IMR-90 (cell line): ENCODE results near the gene ADARB2. TPM values are rescaled to one million over a fixed set of nuclear protein-coding genes. Genes with fewer than 3 reads are reported as not detected.

Experiments
- ATAC-seq: fragments of 200-7000 bp; cut with Tn5 transposase; 2 replicates; pipeline ENCODE4 v1.9.1; 2020; ENCODE audit warnings: low read depth, mild to moderate bottlenecking, moderate library complexity
- BruUV-seq: library from RNA; stranded (reverse); fragments of 400-500 nt; replicated peaks from 2 replicates; lab custom pipeline; 2021; lab: Mats Ljungman, UMichigan
- CTCF ChIA-PET: fragments of 300-600 bp; formaldehyde crosslinking; extraction: SDS; loops from one replicate; lab custom pipeline; 2021; ENCODE audit warnings: antibody characterized with exemption; lab: Yijun Ruan, JAX
- POLR2A ChIA-PET: fragments of 300-600 bp; sonication (Branson Sonifier 250); formaldehyde crosslinking; loops from one replicate; lab custom pipeline; 2022; ENCODE audit warnings: antibody characterized with exemption; ENCODE audit not compliant: unreplicated experiment; lab: Charles Lee
- DNase-seq: peaks from one replicate; pipeline ENCODE4 v3.0.0; 2013
- H2AFZ ChIP-seq: replicated peaks from 2 replicates; pipeline ENCODE3; 2013; ENCODE audit warnings: low read length, mild to moderate bottlenecking; ENCODE audit not compliant: poor library complexity
- H2AK5ac ChIP-seq: 2 replicates; pipeline ENCODE4 v1.6.1; 2013; ENCODE audit warnings: low read depth, low read length, inconsistent platforms
- H2AK9ac ChIP-seq: replicated peaks from 2 replicates; pipeline ENCODE3; 2013; ENCODE audit warnings: mild to moderate bottlenecking, low read depth, low read length, moderate library complexity; ENCODE audit not compliant: poor library complexity
- H2BK120ac ChIP-seq: 2 replicates; pipeline ENCODE4 v1.6.1; 2013; ENCODE audit warnings: low read depth, low read length, inconsistent platforms
- H2BK15ac ChIP-seq: 3 replicates; pipeline ENCODE4 v1.6.1; 2013; ENCODE audit warnings: low read depth, low read length, inconsistent platforms
- H2BK20ac ChIP-seq: 2 replicates; pipeline ENCODE4 v1.6.1; 2013; ENCODE audit warnings: low read depth, mild to moderate bottlenecking, inconsistent platforms, low read length, moderate library complexity
- H2BK5ac ChIP-seq: 2 replicates; pipeline ENCODE4 v1.6.1; 2013; ENCODE audit warnings: mild to moderate bottlenecking, low read depth, low read length, inconsistent platforms; ENCODE audit not compliant: poor library complexity, severe bottlenecking
- H3K14ac ChIP-seq: replicated peaks from 2 replicates; pipeline ENCODE4 v1.6.1; 2013; ENCODE audit warnings: low read depth, low read length, inconsistent platforms
- H3K18ac ChIP-seq: 2 replicates; pipeline ENCODE4 v1.6.1; 2013; ENCODE audit warnings: low read depth, low read length, control low read depth
- H3K23ac ChIP-seq: 2 replicates; pipeline ENCODE4 v1.6.1; 2013; ENCODE audit warnings: low read depth, low read length, inconsistent platforms
- H3K27ac ChIP-seq: 2 replicates; pipeline ENCODE4 v1.5.1; 2013; ENCODE audit warnings: mild to moderate bottlenecking, control low read depth, low read length; ENCODE audit not compliant: insufficient read depth
- H3K27me3 ChIP-seq: 2 replicates; pipeline ENCODE4 v1.6.1; 2013; ENCODE audit warnings: low read length; ENCODE audit not compliant: control insufficient read depth, insufficient read depth
- H3K36me3 ChIP-seq: 2 replicates; pipeline ENCODE4 v1.6.1; 2013; ENCODE audit warnings: low read length, mixed read lengths; ENCODE audit not compliant: control insufficient read depth, insufficient read depth
- H3K4ac ChIP-seq: 2 replicates; pipeline ENCODE4 v1.6.1; 2013; ENCODE audit warnings: low read depth, low read length, inconsistent platforms
- H3K4me1 ChIP-seq: 2 replicates; pipeline ENCODE4 v1.6.1; 2013; ENCODE audit warnings: low read length, mixed read lengths; ENCODE audit not compliant: control insufficient read depth, insufficient read depth
- H3K4me2 ChIP-seq: 2 replicates; pipeline ENCODE4 v1.6.1; 2013; ENCODE audit warnings: low read depth, mild to moderate bottlenecking, control low read depth, low read length, moderate library complexity
- H3K4me3 ChIP-seq: 2 replicates; pipeline ENCODE4 v1.5.1; 2013; ENCODE audit warnings: low read depth, mild to moderate bottlenecking, control low read depth, low read length, moderate library complexity; ENCODE audit not compliant: insufficient read depth
- H3K56ac ChIP-seq: 2 replicates; pipeline ENCODE4 v1.6.1; 2013; ENCODE audit warnings: low read length, inconsistent platforms; ENCODE audit not compliant: insufficient read depth; ENCODE audit errors: extremely low read depth
- H3K79me1 ChIP-seq, 2 experiments: 2 replicates each; pipeline ENCODE4 v1.6.1; 2013; ENCODE audit warnings: low read length in 2 of 2, inconsistent platforms in 1 of 2, low read depth in 1 of 2
- H3K9ac ChIP-seq: 2 replicates; pipeline ENCODE4 v1.6.1; 2013; ENCODE audit warnings: low read depth, low read length, control low read depth
- H3K9me1 ChIP-seq: 2 replicates; pipeline ENCODE4 v1.6.1; 2013; ENCODE audit warnings: low read length, inconsistent platforms; ENCODE audit not compliant: insufficient read depth
- H3K9me3 ChIP-seq: 2 replicates; pipeline ENCODE4 v1.6.1; 2013; ENCODE audit warnings: low read length; ENCODE audit not compliant: control insufficient read depth, insufficient read depth
- H4K20me1 ChIP-seq: 2 replicates; pipeline ENCODE4 v1.6.1; 2013; ENCODE audit warnings: low read length, inconsistent platforms; ENCODE audit not compliant: insufficient read depth
- H4K5ac ChIP-seq: 2 replicates; pipeline ENCODE4 v1.6.1; 2013; ENCODE audit warnings: mild to moderate bottlenecking, low read depth, low read length, control low read depth
- H4K8ac ChIP-seq, 2 experiments: 2 replicates each; pipeline ENCODE4 v1.6.1; 2013; ENCODE audit warnings: low read depth in 2 of 2, low read length in 2 of 2, control low read depth in 1 of 2, inconsistent platforms in 1 of 2
- H4K91ac ChIP-seq: 2 replicates; pipeline ENCODE4 v1.6.1; 2013; ENCODE audit warnings: low read depth, low read length, inconsistent platforms; ENCODE audit not compliant: insufficient read depth
- NFE2L2 ChIP-seq: fragments of 150-350 bp; IDR thresholded peaks from 2 replicates; pipeline ENCODE4 v1.6.1; 2016; ENCODE audit warnings: low read depth, mild to moderate bottlenecking, low read length
- WGBS, 2 experiments: methylation state at CpG; one replicate each; pipeline versions ENCODE4 v1.1.5 to v1.1.7; 2013; ENCODE audit warnings: missing lambda C conversion rate in 2 of 2; ENCODE audit not compliant: insufficient read length in 1 of 2; ENCODE audit errors: extremely low coverage in 2 of 2; 5-methylcytosine and 5-hydroxymethylcytosine counted together
- dilution Hi-C: fragments of 300-500 bp; cut with HindIII; formaldehyde crosslinking; loops from one replicate; pipeline ENCODE4 v1.14.3; 2018; ENCODE audit warnings: low sequenced_read_pairs; ENCODE audit not compliant: unreplicated experiment
- in situ Hi-C: fragments of 300-500 bp; cut with MboI; formaldehyde crosslinking; loops from 3 replicates; pipeline ENCODE4 v1.14.3; 2019; ENCODE audit warnings: low sequenced_read_pairs, inconsistent platforms, mixed read lengths
- intact Hi-C: fragments of 100-400 bp; cut with micrococcal nuclease; formaldehyde crosslinking; loops from 2 replicates; pipeline ENCODE4 v1.10.0; 2022
- polyA plus RNA-seq, 3 experiments: library from polyadenylated mRNA; depleted of rRNA; stranded (reverse); fragments of >200 nt; gene quantifications; 2 replicates each; pipeline ENCODE4 v1.2.3, GENCODE V29; 2012; ENCODE audit warnings: low replicate concordance in 1 of 3
- total RNA-seq: library from RNA; depleted of rRNA; stranded (reverse); fragments of >200 nt; gene quantifications from 2 replicates; pipeline ENCODE4 v1.2.3, GENCODE V29; 2012

ADARB2 gene
- total and polyA plus RNA-seq, 2 of the 4 experiments (the other 2 are of a cell fraction): not detected

- intact Hi-C loops (no loop called here), dilution Hi-C loops (no loop called here), in situ Hi-C loops (no loop called here)
- Histone ChIP-seq H3K27me3 (no peaks in the 10 kb centered on the region), H3K4me2 (no peak overlapping the region), H2AFZ (no peak overlapping the region), H3K14ac (no peak overlapping the region), H2BK5ac (no peak overlapping the region), H3K9me1 (no peaks in the 10 kb centered on the region), H3K4me1 (no peaks in the 10 kb centered on the region), H4K5ac (no peak overlapping the region), H4K20me1 (no peaks in the 10 kb centered on the region), H3K4ac (no peak overlapping the region), H3K9me3 (peaks cover 32% of the 10 kb centered on the region), H3K27ac (no peak overlapping the region), H2AK9ac (no peak overlapping the region), H3K36me3 (no peaks in the 10 kb centered on the region), H3K4me3 (no peak overlapping the region), H3K9ac (no peak overlapping the region), H2BK120ac (no peak overlapping the region), H2BK20ac (no peak overlapping the region), H4K91ac (no peak overlapping the region), H2BK15ac (no peak overlapping the region), H3K18ac (no peak overlapping the region), H3K23ac (no peak overlapping the region), H4K8ac (no peak overlapping the region), H2AK5ac (no peak overlapping the region), H3K56ac (no peak overlapping the region), H3K79me1 (no peaks in the 10 kb centered on the region)
- ATAC-seq: no peak
- POLR2A ChIA-PET: no interaction called here
- BruUV-seq: no TSS peak
- 73% methylated on average over 3 of the region's 5 CpGs; no CpG with 5 or more reads in 1 of the 2 experiments for WGBS, 2 experiments
- no peak for TF ChIP-seq NFE2L2
- no peak for DNase-seq
- CTCF ChIA-PET: no interaction called here
These were observed 408.2 kb downstream of the ADARB2 start for GRCh38 chr10:1328981-1329614.
